ENCODE results near the gene KIAA2012.
A peak's percentile ranks its signal among the peaks of the same experiment; 100 is the strongest.

- peak; percentile 60 to 83 (median 64) for TF ChIP-seq CTCF (optimal IDR thresholded peaks at IDR 0.05 in 1 of 3, IDR thresholded peaks at IDR 0.05 in 1 of 3, conservative IDR thresholded peaks at IDR 0.05 in 1 of 3; ENCODE audit: extremely low read depth in 1 of 3, insufficient read depth in 2 of 3, low read length in 3 of 3)
- no peak for TF ChIP-seq EZH2 (IDR thresholded peaks at IDR 0.05; ENCODE audit: low read length)
These were observed 105.4 kb downstream of the KIAA2012 start for GRCh38 chr2:202178346-202178958.
